GM21381 (cell line): ENCODE data around the gene NTM.

ENCODE experiments used
- ATAC-seq: cut with Tn5 transposase; IDR thresholded peaks from one replicate; pipeline ENCODE4 v1.9.1; 2021; ENCODE audit warnings: mild to moderate bottlenecking, moderate library complexity; ENCODE audit not compliant: unreplicated experiment

NTM gene

DNA sequence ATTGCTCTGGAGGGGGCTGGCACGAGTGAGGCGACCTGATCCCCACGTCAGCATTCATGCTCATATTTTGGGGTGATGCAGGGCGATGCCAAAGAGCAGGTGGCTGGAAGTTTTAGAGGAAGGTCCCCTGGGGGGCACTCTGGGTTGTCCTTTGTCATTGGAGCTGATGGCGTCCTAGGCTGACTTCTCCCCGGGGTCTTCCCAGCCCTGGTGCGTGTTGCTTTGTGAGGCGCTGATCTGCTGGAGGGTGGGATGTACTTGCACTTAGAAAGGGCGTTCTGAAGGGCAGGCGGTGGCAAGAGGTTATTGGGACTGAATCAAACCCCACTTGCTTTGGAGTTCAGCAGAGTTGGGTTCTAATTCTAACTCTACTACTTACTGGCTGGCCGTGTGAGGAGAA is 313.3 kb downstream of the NTM start:
- ATAC-seq: no peak

DNA sequence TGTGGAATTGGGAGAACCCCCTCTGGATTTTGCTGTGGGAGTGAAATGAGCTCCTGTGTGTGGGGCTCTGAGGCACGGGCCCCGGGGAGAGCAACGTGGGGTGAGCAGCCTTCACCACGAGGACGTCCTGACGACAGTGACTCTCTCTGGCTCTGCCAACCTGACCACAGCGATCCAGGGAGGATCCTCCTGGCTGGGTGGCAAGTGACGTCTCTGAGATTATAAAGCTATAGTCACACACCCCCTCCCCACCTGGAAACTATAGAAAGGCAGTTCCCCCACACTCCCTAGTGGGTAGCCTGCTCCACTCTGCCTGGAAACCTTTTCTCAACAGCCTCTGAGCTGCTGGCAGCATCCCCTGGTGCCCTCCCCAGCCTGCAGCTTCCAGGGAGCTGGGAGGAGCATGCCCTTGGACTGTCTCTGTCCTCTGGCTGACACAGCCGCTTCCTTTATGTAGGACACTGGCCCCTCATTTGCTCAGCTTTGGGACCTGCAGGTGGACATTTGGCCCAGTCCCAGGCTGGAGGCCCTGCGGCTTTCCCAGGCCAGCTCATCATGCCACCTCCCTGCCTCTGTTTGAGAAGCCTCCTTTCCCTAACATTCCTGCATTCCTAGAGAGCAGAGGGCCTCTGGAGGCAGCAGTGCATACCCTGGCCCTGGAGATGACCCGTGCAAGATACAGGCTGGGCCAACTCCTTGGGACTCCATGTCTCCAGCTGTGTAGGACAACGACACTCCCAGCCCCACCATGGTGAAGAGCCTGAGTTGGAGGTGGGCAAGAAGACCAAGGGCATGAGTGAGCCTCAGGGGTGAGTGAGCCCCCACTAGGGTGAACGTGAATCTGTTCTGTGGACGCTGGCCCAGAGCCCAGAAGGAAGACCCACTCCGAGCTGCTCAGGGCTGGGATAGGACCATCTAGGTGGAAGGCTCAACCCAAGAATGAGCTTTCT is 314.0 kb downstream of the NTM start:
- no peak for ATAC-seq

DNA sequence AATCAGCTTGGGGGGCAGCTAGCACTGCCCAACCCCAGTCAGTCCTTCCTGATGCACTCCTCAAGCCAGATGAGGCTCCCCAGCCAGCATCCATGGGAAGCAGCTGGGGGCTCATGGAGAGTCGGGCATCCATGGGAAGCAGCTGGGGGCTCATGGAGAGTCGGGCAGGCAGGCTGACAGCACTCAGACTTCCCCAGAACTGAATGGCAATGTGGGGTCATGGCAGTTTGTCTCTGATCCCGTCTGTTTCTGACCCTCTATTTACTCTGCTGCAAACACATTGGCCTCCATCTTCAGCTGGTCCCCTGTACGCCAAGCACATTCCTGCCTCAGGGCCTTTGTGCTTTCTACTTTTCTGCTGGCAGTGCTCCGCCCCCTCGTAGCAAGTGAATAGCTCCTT is 314.8 kb downstream of the NTM start:
- no peak for ATAC-seq

DNA sequence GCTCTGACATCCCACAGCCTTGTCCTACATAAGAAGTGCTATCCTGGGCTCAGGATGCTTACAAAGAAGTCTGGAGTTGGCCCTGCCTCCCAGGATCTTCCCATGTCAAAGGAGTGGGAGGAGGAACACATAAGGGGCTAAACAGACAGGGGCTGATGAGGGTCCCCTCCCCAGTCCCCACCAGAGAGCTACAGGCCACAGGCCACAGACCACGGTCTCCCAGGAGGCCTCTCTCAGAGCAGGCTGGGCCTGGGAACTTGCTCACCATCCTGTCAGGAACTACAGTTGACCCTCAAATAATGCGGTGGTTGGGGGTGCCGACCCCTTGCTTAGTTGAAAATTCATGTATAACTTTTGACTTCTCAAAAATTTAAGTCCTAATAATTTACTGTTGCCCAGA is 315.5 kb downstream of the NTM start:
- no peak for ATAC-seq

DNA sequence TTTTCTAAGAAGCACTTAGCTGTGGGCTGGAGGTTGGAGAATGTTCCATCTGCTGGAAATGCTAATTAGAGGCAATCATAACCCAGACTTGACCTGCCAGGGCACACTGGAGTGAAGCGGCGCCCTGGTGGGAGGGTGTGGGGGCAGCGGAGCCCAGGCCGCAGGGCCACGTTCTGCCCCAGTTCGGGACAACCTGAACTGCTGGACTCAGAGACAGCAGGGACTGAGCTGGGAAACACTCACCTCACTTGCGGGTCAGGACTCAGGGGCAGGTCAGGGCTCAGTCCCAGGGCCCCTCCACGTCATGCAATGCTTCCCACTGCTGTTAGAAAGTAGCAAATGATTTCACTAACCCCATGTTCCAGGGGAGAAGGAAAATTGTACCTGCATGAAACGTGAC is 316.4 kb downstream of the NTM start:
- ATAC-seq: no peak

DNA sequence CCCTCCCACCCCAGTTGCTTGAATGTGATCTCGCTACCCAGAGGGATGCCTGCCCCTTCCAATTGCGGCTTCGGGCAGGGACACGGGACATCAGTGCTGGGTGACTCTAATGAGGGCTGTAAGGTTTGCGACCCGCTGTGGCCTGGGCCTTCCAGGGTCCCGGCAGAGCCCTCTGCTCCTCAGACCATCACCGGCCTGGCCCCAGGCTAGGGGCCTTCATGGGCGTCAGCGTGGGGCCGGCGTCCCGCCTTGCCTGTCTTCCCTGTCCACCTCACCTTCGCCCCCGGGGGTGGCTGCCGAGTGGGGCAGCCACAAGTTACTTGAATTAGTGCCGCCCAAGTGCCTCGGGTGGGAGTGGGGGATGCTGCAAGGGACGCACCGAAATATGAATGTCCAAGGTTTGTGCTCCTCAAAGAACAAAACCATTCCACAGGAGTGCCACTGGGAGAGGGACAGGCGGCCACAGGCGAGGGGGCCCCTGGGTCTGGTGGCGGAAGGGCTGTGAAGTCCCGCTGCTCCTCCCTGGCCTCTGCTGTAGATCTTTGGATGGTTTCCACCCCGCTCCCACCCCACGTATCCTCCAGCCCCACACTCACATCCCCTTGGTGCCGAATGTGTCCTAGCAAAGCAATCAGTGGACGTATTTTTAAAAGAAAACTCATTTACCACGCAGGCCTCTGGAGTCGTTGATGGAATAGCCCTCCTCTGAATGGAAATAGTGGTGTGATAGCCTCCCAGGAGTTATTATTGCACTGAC is 317.1 kb downstream of the NTM start:
- no peak for ATAC-seq

DNA sequence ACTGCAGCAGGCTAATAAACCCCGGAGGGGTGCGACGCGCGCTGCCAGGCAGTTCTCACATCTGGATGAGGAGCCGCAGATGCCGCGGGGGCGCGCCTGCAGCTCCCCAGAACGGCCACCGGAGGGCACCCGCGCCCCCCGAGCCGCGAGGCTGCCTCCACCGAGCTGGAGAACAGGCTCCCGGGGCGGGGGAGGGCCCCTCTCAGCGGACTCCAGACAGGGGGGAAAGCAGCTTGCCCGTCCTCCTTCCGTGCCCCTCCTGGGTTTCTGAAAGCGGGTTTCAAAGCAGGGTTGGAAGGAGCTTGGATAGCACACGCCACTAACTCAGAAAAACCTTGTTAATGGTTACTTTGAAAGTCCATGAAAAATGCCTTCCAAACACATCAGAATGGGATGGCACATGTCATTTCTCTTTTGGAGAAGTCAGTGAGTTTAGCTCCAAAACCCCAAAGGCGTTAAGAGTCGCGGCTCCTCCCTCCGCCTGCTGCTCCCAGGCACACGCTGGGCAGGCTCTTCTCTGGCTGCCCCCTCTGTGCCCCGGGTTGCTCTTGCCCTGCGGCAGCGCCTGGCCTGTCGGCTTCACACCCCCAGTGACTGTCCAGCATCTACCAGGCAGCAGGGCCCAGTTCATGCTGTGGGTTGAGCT is 317.8 kb downstream of the NTM start:
- ATAC-seq: peak; percentile 77

DNA sequence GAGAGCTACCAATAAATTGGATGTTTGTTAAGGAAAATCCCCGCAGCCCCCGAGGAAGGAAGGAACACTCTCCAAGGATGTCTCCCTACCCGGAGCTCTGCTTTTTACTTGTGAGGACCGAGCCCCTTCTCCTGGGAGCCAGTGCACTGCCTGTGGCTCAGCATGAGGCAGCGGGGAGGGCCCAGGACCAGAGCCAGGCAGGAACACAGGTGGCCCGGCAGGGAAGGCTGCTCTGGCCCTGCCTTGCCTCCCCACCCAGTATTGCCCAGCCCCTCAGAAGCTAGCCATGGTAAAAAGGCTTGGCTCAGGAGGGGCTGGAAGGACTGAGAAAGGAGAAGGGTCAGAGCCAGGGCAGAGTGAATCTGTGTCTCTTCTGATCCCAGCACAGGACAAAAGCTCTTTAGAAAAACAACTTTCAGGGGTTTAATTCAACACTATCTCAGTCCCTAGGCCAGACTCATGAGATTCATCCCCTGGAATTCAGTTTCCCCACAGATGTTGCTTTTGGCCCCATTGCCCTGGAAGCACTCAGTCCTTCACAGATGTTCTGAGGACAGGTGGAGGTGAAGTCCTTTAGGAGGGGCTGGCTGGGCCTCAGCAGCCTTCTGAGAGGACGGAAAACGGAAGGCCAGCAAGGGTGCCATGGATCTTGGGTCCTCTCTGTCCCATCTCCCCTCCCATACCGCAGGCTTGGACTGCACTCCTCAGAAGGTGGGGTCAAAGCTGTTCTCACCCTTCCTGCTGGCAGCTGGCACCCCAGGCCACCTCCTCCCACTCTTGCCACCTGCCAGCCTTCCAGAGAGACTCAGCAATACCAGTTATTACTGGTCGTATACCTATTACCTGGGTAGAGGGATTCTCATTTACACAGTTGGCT is 318.9 kb downstream of the NTM start:
- ATAC-seq: no peak

DNA sequence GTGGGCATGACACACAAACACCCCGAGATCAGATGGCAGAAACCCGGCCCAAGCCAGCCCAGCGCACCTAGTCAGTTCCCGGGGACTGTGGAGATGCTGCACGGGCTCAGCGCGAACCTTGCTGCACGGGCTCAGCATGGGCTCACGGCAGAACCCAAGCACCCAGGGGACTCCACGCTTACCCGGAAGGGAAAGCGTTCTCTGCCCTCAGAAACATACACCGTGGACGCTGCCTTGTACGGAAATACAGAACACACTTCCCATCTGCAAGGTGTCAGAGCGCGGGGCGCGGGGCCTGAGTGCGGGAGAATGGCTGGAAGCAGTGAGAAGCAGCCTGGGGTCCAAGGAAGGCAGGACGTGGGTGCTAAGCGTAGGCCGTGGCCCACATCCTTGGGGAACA is 319.9 kb downstream of the NTM start:
- ATAC-seq: no peak

DNA sequence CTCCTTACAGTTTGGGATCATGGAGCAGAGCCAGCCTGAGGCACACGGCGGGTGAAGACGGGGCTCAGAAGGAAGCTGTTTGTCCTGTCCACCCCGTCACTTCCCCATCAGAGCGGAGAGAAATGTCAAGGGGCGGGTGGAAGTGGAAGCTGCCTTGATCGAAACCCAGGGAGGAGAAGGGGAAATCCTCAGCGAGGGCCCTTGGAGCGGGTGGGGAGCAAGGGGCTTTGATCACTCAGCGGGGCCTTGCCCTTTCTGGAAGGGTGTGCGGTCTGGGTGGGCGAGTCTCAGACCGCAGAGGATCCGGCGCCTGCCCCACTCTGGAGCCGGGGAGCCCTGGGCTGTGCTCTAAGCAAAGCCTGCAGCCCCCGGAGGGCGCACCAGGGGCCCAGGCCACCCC is 320.4 kb downstream of the NTM start:
- ATAC-seq: no peak

DNA sequence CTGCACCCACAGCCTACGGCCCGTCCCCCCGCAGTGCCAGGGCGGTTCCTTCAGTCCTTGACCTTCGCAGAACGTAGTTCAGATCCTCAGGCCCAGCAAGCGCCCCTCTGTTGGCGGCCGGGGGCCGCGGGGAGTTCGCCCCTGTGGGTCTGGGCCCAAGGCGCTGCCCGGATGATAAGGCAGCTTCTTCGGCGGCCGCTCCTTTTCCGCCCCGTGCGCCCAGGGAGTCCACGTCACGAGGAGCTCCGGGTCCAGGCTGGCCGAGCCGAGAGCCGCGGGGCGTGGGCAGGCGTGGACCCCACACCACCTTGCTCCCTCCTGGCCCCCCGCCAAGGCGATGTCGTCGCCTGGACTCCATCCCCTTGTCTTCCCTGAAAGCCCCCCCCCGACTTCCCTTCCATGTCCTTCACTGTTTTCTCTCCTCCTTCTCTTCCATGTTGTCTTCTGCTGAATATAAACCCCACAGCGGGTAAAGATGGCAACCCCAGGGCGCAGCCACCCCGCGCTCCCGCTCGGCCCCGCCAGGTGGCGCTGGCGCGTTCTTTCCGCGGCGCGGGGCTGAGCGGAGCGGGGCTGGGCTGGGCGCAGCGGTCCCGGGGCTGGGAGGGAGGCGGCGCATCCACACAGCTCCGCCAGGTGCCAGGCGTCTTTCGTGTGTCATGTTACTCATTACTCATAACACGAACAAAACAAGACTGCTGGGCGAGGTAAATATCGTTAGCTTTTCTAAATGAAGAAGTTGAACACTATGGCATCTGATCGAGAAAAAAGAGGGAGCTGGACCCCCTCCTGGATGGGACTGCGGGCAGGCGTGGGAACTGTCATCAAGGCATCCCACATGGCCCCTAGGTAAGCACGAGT is 321.0 kb downstream of the NTM start:
- ATAC-seq: peak; percentile 44

DNA sequence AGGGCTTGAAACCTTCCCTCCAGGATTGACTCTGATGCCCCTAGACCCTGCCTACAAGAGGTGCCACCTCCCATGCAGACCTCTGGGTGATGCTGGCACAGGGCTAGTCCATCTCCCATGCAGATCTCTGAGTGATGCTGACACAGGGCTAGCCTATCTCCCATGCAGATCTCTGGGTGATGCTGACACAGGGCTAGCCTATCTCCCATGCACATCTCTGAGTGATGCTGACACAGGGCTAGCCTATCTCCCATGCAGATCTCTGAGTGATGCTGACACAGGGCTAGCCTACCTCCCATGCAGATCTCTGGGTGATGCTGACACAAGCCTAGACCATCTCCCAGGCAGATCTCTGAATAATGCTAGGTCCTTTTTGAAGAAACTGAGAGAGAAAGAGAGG is 321.7 kb downstream of the NTM start:
- no peak for ATAC-seq

DNA sequence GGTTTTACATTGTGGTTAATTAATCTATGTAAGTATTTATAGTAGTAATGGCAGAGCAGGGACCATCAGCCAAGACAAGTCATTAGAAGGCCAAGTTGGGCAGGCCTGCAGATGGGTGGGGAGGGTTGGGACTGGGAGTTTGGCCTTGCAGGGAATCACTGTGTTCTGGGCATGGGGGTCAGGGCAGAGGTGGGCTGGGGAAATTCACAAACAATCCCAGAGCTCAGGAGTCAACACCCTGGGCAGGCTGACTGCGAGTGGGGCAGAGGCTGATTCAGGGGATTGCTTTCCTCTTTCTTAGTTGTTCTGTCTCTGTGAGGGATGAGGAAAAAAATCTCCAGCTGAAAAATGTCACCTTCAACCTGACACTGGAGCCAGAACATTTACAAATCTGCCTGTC is 322.5 kb downstream of the NTM start:
- no peak for ATAC-seq

DNA sequence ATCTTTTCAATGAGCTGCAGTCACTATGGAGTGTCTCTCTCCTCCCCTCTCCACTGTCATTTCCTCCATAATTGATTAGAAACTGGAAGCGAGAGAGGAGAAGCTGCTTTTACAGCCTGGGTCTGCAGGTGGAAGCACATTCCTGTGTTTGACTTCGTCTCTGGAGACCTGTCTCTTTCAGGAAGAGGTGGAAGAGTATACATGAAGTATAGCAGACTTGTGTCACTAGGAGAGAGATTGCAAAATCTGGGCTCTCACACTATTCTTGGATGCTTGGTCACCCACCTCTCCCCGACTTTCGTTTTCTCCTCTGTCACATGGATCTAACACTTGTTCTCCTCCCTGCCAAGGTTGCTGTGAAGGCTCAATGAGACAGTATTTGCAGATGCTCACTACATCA is 323.3 kb downstream of the NTM start:
- ATAC-seq: no peak

DNA sequence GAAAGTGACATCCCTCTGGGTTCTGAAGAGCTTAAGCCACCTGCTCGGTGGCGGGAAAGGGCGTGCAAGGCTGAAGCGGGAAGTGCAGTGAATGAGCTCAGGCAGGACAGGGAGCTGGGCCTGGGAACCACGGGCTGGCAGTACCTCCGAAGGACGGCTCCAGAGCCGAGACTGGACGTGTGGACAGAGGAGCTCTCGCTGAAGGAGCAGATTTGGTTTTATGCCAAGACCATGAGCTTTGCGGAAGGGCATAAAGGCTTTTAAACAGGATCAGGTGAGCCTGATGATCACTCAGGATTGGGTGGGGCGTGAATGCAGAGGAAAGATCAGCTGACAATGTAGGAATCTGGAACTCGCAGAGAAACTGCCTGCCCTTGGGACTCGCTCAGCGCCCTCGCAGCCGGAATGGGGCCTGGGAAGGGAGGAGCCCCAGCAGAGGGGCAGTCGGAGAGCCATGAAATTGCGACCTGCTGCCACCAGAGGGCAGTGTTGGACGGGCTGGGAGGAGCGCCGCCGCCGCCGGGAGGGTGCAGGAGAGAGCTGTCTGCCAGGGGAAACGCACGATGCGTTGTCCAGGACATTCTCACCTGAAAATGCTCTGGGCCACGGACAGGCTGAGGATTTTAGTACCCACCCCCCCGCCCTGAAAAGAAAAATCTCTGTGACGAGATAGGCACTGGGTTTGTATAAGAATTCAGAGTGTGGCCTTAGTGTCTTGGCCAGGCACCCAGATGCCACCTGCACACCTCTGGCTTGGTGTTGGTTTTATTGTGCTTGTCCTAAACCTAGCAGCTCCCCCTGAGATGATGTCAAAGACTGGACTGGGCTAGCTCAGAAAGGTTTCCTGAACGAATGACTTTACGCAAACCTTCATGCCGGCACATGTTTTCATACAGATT is 324.4 kb downstream of the NTM start:
- ATAC-seq: peak; percentile 90

DNA sequence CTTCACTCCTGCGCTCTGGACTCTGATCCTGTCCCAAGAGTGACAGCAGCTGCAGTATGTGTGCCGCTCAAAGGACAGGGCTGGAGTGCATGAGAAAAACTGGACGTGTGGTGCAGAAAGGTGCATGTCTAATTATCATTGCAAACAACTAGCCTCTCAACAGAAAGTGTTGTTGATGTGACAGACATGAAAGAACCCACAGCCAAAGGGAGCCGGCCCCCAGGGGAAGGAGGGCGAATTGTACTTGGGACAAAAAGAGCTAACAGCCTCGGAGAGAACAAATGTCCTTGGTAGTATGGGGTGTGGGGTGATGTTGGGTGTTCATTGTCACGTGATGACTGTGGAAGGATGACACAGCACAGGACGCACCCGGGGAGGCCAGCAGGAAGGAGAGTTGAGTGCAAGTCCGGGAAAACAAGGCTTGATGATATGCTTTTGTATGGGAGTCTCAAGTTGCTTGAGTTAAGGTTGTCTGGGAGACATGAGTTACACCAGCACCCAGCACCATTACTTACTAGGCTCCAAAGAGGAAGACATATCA is 325.5 kb downstream of the NTM start:
- ATAC-seq: no peak

DNA sequence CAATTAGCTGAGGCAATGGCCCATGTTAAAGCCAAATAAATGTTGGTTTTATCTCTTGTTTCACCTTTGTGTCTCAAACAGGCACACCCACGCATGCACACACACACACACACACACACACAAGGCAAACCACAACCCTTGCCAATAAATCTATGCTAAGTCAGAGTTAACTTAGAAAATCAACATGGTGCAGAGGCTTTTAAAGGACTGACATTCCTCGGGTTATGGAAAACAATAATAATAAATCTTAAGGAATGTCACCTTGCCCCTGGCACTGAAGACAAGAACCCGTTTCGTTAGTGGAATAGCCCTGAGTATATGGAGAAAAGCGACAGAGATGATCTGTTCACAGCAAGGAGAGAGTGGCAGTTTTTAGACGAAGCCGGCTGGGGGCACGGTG is 326.3 kb downstream of the NTM start:
- ATAC-seq: no peak

DNA sequence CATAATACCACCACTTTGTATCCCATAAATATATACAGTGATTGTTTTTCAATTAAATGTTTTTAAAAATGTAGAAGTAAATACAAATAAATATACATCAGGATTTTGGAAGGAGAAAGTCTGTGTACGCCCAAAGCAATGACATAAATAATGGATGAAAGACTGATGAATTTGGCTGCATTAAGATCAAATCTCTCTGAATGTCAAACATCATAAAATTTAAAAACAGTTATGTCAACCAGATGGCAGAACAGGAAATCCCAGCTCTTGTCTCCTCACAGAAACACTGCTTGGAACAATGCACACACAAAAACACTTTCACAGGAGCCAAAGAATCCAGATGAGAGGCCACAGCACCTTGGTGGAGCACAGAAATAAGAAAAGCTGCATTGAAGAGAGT is 332.9 kb downstream of the NTM start:
- ATAC-seq: no peak

DNA sequence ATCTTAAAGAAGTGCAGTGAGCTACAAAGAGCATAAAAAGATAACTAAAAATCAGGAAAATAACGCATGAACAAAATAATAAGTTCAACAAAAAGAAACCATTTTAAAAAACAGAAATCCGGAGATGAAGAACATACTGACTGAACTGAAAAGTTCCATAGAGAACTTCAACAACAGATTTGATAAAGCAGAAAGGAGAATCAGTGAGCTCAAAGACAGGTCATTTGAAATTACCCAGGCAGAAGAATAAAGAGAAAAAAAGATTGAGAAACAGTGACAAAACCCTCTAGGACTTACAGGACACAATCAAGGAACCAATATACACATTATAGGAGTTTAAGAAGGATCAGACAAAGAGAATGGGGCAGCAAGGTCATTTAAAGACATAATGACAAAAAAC is 334.3 kb downstream of the NTM start:
- ATAC-seq: no peak
